NCI-H1436 (cell line): Measurements from ENCODE around the gene ZDHHC13.

ENCODE experiments used
- DNase-seq: peaks from one replicate; lab custom pipeline; 2025; lab: John Stamatoyannopoulos, UW

Gene ZDHHC13, protein sequence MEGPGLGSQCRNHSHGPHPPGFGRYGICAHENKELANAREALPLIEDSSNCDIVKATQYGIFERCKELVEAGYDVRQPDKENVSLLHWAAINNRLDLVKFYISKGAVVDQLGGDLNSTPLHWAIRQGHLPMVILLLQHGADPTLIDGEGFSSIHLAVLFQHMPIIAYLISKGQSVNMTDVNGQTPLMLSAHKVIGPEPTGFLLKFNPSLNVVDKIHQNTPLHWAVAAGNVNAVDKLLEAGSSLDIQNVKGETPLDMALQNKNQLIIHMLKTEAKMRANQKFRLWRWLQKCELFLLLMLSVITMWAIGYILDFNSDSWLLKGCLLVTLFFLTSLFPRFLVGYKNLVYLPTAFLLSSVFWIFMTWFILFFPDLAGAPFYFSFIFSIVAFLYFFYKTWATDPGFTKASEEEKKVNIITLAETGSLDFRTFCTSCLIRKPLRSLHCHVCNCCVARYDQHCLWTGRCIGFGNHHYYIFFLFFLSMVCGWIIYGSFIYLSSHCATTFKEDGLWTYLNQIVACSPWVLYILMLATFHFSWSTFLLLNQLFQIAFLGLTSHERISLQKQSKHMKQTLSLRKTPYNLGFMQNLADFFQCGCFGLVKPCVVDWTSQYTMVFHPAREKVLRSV

DNA sequence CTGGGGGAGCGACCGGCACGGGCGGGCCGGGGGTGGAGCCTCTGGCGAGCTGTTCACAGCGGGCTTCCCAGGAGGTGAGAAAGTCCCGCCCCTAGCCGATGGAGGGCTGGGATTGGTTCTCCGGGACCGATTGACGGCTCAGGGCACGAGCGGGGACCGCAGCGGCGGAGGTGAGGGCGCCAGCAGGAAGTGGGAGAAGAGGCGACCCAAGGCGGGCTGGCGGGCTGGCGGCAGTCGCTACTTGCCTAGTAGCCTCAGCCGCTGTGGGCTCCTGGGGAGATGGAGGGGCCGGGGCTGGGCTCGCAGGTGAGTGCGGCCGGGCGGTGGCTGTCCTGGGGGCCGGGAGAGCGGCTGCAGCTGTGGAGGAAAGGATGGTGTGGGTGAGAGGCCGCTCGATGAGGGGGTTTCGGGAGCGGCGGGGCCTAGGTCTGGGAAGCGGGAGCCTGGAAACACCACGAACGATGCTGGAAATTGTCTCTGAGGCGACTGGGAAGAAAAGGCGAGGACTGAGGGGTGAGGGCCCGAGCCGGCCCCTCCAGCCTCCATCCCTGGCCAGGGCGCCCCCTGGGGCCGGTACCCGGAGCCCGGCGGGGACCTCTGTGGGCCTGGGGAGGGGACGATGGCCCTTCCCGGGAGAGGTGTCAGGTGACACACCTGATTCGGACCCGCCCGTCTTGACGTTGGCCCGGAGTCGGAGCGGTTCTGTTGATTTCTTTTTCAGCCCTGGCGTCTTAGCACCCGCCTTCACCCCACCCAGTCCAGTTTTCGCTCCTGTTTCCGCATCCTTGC, at the start of gene ZDHHC13:
TSS of gene ZDHHC13 (plus strand) at position 198 of the 789 bp plus-strand sequence. CDS start at position 280, 82 bp downstream.
- peak; percentile 93 for DNase-seq

DNA sequence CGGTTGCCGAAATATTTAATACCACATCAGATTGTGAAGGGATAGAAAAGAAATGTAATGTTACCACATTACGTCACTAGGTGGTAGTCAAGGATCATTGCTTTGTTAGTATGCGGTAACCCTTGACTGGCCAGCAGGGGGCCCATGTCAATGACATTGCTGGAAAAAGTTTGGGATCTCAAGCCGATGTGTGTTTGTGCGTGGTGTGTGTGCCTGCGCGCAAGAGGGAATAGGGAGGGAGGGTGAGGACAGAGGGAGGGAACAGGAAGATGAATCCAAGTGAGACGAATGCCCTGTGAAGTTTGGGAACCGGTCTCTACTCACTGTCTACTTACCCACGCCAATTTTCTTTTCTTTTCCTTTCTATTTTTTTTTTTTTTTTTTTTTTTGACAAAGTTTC, 45.7 kb upstream of the ZDHHC13 start:
- DNase-seq = peak; percentile 71

DNA sequence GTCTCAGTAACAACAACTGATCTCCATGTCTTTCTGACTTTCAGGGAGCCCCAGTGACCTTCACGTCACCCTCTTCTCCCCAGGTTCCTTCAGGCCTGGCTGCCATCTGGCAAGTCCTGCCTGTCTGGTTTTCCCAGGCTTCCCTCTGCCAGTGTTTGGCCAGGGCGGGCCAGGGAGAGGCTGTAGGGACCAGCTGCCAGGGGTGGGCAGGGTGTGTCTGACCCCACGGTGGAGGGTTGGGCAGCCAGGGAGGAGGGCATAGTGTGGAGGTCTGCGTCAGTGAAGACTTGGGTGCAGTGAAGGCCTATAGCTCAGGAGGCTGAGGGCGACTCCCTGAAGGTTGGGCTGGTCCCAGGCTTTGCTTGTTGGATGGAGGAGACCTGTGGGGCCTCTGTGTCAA, 44.5 kb upstream of the ZDHHC13 start:
- no peak for DNase-seq

DNA sequence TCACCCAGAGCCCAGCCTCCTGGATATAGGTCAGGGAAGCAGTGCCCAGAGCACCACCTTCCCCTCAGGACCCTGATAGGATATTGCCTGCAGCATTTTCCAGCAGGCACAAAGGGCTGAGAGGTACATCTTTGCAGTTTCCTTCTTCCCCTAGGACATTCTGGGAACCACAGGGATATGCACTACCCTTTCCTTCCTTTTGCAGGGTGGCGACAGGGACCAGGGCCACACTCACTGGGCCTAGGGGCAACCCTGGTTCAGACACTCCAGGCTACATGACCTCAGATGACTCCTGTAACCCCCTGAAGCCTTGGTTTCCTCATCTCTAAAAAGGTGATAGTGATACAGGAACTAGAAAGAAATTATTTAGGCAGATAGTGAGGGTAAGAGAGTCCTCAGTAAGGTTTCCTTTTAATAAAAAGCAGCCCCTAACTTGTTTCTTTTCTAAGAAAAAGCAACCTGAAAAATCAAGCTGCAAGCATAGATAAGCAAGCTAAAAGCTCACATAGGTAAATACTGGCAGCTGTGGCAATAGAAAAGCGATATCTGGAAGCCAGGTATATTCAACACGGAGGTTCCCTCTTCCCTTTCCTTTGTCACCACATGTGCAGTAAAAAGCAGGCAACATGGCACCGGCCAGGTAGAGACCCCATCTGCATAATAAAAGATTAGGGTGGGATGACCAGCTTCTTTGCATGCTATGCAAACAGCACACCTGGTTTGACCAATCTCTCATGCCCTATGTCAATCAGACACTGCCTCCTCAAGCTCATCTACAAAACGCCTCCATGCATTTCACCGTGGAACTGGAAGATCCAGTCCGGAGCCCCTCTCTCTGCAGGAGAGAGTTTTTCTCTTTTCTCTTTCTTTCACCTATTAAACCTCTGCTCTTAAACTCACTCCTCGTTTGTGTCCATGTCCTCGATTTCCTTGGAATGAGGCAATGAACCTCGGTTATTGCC, 43.2 kb upstream of the ZDHHC13 start:
- no peak for DNase-seq

DNA sequence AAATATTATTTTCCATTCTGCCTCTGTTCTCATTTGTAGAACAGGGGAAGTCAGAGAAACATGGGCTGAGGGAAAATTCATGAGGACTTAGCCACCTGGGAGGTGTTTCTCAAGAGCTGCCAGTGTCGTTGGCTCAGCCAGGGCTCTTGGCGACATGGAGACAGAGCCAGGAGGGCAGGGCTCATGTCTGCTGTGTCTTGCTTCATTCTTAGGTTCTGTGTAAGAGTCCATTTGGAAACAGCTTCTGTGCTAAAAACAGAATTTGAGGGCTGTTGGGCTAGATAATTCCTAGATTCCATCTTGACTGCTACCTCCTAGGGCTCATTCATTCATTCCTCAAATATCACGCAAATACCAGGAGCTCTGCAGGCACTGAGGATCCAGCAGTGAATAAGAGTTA, 41.3 kb upstream of the ZDHHC13 start:
- no peak for DNase-seq

DNA sequence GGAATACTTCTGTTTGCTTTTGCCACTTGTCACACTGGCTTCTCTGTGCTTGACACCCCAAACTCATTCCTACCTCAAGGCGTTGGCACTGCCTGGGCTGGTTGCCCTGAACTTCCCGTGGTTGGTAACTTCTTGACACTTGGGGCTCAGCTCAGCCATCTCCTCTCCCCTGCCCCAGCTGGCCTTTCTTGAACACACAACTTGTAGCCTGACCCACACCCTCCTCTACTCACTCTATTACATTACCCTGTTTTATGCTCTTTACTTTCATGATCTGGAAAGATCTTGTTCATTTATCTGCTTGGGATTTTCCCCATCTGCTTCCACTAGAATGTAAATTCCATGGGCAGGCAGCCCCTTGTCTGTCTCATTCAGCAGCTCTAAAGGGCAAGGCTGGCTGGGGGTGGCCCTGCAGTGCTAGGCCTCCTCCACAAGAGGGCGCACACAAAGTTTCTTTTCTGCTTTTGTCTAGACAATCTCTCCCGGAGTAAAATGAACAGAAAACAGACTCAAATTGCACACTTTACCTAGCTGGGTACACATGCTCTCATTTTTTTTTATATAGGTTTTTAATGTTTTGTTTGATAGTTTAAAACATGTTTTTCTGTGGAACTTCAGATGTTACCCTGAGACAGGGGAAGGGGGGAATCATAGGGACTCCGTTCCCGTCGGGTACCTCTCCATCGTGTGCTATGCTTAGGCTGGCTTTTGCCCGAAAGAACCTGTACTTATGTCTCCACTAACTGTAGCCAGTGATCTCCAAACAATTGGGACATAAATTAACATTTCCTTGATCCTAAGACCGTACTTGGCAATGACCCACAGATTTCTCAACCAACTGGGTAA, 40.0 kb upstream of the ZDHHC13 start:
- DNase-seq = peak; percentile 21

DNA sequence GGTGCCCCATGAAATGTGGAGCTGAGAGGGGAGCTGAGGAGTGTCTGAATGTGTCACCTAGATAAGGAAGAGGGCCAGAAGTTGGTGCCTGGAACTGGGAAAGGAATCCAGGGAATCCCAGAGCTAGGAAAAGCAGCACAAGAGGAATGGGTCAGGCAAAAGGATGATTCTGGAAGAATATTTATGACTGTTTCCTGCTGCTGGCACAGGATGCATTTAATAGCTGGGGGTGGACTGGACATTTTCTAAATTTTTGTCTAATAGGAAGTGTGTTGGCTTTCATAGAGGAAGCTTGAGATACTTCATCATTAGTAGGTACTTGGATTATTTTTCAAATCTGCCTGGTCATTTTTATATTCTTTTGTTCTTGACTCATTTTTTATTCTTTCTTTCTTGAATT, 39.0 kb upstream of the ZDHHC13 start:
- no peak for DNase-seq

DNA sequence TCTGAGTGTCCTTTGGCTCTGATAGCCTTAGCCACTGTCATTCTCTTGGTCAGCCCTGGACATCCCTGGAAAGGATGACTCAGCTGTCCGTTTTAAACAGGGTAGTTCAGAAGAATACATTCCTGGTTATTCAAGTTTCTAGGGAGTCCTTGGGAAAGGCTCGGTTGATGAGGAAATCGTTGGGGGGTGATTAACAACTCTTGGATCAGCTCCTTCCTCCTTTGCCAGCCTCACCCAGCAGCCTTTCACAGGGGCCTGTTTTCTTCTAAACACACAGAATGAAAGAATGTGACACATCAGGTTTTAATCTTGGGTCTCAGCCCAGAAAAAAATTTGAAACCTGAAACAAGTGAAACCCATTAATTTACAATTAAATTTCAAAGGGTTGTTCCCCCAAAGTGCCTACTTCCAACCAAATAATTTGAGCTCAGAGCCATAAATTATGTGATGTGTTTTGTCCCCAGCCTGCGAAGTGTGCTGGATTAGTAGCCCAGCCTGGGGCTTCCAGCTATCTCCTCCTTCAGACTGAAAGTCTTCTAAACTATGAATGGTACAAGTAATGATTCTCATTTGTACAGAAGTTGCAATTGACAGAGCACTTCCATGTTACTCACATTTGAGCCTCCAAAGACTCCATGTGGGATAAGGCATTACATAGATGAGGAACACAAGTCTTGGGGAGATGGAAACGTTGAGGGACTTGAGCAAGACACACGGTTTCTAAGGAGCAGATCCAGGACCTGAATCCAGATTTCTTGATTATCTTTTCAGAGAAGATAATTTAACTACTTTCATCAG, 37.1 kb upstream of the ZDHHC13 start:
- no peak for DNase-seq

DNA sequence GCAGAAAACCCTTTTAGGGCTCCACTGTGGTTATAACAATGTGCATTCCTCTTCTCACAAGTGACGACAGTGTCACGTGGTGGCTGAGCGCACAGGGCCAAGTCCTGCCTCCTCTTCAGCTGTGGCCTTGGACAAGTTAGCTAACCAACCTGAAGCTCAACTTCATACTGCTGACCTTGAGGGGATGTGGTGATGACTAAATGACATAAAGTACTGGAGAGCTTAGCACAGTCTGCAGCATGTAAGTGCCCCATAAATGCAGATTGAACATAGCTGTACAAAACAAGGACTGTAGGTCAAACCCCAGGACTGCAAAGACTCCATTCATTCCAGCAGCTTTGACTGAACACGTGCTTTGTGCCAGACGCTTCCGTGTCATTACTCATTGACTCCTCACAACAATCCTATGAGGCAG, 36.4 kb upstream of the ZDHHC13 start:
- no peak for DNase-seq

DNA sequence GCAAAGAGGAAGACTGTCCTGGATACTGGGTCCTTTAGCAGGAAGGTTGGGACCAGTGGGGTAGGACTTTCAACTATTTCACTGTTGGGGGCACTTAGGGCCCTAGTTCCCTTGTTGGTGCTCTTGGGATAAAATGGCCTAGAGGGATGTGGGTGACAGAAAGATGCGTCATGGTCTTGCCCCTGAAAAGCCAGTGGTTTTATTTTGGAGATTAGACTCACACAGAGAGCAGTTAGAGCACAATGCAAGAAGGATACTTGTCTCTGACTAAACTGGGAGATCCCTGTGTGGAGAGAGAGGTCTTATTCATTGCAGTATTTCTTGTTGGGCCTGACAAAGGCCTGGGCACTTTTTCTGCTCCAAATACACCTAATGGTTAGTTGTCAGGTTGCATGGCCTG, 33.8 kb upstream of the ZDHHC13 start:
- DNase-seq = no peak

DNA sequence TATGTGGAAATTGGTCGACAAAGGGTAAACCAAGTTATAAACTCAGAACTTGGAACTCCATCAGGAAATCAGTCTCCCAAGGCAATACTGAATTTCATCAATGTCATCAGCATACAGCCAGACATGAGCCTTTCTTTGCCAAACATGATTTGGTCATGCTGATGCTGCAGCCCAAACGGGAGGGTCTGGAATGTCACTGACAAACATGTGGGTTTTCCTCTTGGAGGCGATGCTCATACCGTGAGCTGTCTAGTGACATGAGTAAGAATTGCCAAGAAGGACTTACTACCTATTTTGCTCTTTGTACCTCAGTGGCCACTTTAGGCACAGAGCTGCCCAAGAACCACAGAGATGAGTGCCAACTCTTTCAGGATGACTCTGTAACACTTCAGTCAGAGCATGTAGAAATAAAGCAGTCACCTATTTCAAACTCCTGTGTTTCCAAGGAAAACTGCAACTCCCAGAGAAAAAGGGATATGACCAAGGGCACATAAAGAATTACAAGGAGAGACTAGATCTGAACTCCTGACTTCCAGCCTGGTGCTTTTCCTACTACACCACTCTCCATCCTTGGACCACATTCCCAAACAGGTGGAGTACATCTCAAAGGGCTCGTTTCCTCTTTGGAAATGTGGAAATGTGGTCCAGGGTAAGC, 32.2 kb upstream of the ZDHHC13 start:
- no peak for DNase-seq

DNA sequence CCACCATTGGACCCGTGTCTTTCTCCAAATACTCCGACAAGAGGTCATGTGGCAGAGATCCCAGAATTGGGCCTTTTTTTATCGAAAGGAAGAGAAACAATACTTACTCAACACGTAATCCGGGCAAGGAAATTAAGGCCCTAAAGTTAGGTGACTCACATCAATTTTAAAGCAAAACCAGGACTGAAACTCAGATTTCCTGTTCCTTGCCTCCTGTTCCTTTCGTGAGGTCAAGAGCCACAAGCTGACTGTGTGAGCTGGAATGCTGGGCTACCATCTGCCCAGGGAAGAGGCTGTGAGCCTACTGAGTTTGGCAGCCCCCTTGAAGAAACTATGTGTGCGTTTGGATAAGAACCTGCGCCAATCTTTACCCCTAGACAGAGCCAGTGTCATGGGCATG, 29.3 kb upstream of the ZDHHC13 start:
- no peak for DNase-seq

DNA sequence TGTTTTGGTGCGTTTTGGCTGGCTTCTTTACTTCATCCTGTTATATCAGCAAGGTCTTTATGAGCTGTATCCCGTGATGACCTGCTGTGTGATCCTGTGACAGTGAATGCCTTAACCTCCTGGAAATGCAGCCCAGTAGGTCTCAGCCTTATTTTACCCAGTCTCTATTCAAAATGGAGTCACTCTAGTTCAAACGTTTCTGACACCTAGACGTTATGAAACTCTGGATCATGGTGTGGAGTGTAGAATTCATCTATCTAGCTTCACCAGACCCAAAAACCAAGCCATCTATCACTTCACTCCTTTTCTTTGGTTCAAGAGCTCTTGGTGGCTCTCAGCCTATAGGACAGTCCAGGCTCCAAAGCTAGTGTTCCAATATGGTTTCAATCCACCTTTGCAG, 28.2 kb upstream of the ZDHHC13 start:
- no peak for DNase-seq

DNA sequence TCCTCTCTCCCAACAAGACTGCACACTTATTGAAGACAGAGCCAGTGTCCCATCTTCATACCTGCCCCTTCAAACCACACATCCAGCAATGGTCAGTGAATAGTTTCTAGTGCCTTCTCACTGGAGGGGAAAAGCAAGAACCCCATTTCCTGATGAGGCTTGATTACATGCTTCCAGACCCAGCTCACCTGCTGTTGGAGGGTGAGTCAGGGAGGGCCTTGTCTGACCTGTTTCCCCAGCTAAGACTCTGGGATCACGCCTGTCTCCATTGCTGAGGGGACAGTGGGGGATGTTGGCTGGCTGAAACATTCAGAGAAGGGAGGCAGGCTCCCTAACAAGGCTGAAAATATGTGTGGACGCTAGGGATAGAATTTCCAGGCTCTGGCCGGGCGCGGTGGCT, 27.5 kb upstream of the ZDHHC13 start:
- DNase-seq = no peak

DNA sequence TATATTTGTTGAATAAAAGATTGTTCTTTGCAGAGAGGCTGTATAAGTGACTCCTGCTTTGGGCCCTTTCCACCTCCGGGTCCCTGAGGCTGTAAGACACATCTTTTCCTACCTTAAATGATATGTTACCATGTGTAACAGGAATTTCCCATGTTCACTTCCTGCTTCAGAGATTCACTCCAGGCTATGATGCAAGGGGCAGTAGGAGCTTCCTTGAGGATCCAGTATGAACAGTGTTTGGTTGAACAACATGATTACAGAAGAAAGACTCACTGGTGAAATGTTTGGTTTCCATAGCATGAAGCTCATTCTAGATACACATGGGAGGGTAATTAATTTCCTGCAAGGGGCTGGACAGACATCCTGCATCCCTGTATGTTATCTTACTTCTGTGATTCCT, 25.6 kb upstream of the ZDHHC13 start:
- no peak for DNase-seq

DNA sequence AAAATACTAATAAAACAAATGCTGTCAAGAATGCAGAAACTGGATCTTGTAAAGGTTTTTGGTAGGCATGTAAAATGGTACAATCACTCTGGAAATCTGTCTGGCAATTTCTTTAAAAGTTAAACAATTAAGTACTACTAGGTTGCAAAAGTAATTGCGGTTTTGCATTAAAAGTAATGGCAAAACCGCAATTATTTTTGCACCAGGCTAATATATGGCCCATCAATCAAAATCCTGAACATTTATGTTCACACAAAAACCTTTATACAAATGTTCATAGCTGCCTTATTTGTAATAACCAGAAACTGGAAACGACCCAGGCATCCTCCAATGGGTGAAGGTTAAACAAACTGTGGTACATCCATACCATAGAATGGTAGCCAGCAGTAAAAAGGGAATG, 24.6 kb upstream of the ZDHHC13 start:
- DNase-seq = no peak

DNA sequence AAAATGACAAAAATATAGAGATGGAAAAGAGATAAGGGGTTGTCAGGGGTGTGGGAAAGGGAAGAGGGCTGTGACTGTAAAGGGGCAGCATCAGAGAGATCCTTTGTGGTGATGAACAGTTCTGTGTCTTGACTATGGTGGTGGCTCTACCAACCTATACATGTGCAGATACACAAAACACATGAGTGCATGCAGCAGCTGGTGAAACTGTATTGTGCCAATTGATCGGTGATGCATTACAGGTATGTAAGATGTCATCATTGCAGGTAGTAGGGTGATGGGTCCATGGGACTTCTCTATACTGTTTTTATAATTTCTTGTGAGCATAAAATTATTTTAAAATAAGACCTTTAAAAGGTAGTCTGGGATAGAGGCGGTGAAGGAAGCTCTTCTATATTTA, 24.1 kb upstream of the ZDHHC13 start:
- no peak for DNase-seq

DNA sequence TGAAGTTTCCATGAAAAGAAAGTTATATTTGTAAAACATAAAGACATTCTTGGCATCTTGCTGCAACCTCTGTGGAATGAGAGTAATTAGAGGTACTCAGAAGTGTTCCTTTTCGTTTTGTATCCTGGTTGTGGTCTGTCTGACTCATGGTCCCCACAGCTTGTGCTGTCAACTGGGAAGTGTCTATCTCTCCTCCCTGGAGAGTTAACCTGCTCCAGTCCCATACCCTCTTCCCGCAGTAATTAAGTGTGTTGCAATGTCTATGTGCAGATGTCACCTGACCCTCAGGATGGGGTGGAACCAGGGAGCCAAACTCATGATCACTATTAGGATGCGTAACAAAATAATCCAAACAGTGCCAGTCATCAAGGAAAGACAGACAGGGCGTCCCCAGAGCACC, 23.0 kb upstream of the ZDHHC13 start:
- no peak for DNase-seq

DNA sequence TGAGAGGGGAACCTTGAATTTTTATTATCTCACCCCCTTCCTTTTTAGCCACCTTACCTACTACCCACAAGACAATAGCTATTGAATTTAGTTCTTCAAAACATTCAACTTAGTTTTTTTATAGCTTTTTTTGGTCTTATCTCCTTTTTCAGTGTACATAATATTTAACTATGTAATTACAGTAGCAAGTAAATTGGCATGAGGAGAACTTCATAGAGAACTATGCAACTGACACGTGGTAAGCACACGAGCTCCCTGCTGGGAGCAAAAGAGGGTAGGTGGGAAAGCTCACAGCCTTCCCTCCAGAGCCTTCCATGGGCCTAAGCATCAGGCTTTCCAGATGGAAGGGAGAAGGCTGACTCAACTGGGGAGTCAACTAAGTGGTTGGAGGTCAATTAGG, 22.1 kb upstream of the ZDHHC13 start:
- no peak for DNase-seq
